Germinal center (tissue), 1 donor: ENCODE results near the gene OR5T1.

Experiments used
- DNase-seq: peaks from one replicate; pipeline ENCODE4 v3.0.0; 2012; ENCODE audit warnings: mixed read lengths, low spot score

Gene OR5T1

DNA sequence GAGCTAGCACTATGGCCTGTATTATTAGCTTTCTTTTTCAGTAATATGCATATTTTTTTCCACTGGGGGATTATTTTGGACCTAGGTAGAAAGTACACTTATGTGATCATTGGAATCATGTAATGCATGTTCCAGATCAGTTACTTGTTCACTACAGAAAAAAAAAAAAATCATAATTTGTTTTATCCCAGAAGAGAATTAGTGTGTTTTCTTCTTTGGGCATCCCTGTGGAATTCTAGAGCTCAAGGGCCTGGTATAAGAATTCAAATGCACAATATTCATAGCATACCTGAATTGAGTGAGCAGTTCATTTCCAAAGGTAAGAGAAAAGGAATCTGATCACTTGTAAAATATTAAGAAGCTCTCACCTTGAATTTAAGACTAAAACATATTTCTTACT, at the start of gene OR5T1:
Gene OR5T1, plus strand, starts transcription at position 301 of the 400 bp plus-strand sequence. CDS start 1,485 bp downstream, outside the sequence.
- no peak for DNase-seq

DNA sequence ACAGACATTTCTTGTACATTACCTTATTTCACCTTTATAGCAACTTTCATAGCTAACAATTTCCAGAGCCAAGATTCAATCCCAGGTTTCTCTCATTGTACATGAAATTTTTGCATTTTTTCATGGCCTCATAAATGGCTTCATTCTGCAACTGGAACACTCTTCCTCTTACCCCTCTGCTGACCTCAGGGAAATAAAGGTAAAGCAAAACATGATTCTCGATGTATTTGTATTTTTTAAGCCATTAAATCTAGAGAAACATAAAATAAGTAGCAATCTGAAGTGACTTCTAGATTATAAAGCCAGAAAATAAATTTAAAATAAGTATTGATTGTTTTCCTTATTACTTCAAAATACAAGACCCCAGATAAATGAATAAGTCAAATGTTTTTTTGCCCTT, 39.8 kb upstream of the OR5T1 start, which contains the start of gene OR5T2:
Gene OR5T2, minus strand, starts transcription at position 101 of the 400 bp plus-strand sequence. CDS start 1,193 bp downstream, outside the sequence.
- DNase-seq, result no peak

GRCh38 chr11:56251954-56252353, 22.0 kb upstream of the OR5T1 start, which contains the start of gene OR5T3:
TSS of gene OR5T3 (plus strand) at chr11:56252254. CDS start at chr11:56252254, 0 bp downstream.
- DNase-seq, result no peak

GRCh38 chr11:56271092-56271491, 2.9 kb upstream of the OR5T1 start:
- no peak for DNase-seq

DNA sequence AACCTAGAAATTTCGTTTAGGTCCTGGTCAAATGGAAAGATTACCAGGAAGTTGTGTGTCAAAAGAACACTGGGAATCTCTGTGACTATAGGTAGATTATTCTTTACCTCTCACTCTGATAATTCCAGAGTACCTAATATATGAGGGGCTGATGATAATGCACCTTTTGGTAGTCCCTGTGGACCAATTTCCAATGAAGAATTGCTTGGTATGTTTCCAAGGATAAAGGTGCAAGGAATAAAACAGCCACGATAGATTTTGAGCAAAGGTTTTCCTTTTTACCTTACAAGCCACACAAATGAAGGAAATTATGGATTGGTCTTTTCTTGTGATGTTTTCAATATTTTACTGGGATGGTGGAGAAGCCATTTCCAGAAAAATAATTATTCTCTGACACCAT, 18.2 kb downstream of the OR5T1 start, which contains the start of gene OR8H1:
Gene OR8H1, minus strand, starts transcription at position 101 of the 400 bp plus-strand sequence. CDS start 1,192 bp downstream, outside the sequence.
- DNase-seq, result no peak

- no peak for DNase-seq
Observed at GRCh38 chr11:56296898-56297297, 22.9 kb downstream of the OR5T1 start.

DNA sequence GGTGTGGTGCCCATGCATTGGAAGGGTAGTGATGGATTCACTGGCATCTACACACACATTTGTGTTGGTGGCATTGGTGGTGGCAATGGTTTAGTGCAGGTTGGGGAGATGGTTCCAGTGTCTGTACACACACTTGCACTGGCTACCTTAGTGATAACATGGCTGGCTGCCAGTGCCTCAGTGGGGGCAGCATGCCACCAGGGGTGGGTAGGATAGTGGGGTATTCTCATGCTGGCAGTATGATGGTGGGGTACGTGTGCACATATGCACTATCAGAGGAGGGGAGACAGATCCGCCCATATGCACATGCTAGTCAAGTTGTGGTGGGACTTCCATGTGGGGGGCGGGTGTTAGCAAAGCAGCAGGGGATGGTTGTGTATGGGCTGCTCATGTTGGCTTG, 33.9 kb downstream of the OR5T1 start:
- no peak for DNase-seq

- no peak for DNase-seq
Observed at GRCh38 chr11:56314844-56315243, 40.9 kb downstream of the OR5T1 start, which contains the start of gene OR8K3. TSS of gene OR8K3 (plus strand) at chr11:56315144. CDS start at chr11:56318307, 3,163 bp downstream.
